NB4 (cell line): Measurements from ENCODE around the gene NCR1.

Experiments used
- MYC ChIP-seq: IDR thresholded peaks from 2 replicates; pipeline ENCODE4 v1.6.1; 2011; ENCODE audit warnings: low read depth, low read length
- POLR2A ChIP-seq: IDR thresholded peaks from 2 replicates; pipeline ENCODE4 v1.6.1; 2011; ENCODE audit warnings: mild to moderate bottlenecking; ENCODE audit not compliant: insufficient read length; ENCODE audit errors: extremely low read depth
- TF ChIP-seq, protein P1 (sequence below): IDR thresholded peaks from one replicate; pipeline ENCODE4 v1.5.1; 2012; ENCODE audit warnings: low read depth, low read length
- TF ChIP-seq, protein P2 (sequence below): IDR thresholded peaks from 2 replicates; pipeline ENCODE4 v1.6.1; 2011; ENCODE audit warnings: low read depth, low read length

DNA sequence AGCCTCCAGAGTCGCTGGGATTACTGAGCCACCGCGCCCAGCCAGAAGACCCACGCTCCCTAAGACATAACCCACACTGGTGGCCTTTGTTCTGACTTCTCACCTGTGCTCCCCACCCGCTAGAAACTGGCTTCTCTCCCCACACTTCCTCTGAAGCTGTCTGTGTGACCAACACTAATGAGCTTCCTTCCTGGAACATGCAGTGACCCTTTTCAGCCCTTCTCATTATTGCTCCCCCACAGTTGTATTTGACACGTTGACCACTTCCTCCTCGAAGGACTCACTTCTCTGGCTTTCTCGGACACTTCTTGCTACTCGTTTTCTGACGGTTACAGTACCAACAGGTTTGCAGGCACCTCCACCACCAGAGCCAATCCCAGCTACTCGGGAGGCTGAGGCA, 10.9 kb downstream of the NCR1 start:
- TF ChIP-seq, protein P1, sequence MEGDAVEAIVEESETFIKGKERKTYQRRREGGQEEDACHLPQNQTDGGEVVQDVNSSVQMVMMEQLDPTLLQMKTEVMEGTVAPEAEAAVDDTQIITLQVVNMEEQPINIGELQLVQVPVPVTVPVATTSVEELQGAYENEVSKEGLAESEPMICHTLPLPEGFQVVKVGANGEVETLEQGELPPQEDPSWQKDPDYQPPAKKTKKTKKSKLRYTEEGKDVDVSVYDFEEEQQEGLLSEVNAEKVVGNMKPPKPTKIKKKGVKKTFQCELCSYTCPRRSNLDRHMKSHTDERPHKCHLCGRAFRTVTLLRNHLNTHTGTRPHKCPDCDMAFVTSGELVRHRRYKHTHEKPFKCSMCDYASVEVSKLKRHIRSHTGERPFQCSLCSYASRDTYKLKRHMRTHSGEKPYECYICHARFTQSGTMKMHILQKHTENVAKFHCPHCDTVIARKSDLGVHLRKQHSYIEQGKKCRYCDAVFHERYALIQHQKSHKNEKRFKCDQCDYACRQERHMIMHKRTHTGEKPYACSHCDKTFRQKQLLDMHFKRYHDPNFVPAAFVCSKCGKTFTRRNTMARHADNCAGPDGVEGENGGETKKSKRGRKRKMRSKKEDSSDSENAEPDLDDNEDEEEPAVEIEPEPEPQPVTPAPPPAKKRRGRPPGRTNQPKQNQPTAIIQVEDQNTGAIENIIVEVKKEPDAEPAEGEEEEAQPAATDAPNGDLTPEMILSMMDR: no peak
- no peak for TF ChIP-seq MYC
- TF ChIP-seq, protein P2, sequence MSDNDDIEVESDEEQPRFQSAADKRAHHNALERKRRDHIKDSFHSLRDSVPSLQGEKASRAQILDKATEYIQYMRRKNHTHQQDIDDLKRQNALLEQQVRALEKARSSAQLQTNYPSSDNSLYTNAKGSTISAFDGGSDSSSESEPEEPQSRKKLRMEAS: no peak
- TF ChIP-seq POLR2A: no peak
